Osteoblast (primary cell): ENCODE results near the gene NQO2. TPM values are rescaled to one million over a fixed set of nuclear protein-coding genes. Genes with fewer than 3 reads are reported as not detected.

Experiments used
- DNase-seq: peaks from one replicate; pipeline ENCODE4 v3.0.0; 2011; ENCODE audit warnings: low spot score, mixed read lengths; ENCODE audit not compliant: insufficient read length; ENCODE audit errors: missing footprints
- H2AFZ ChIP-seq: 2 replicates; pipeline ENCODE4 v1.6.0; 2011; ENCODE audit warnings: mild to moderate bottlenecking, low read length
- H3K27ac ChIP-seq: 2 replicates; pipeline ENCODE4 v1.5.1; 2011; ENCODE audit warnings: mild to moderate bottlenecking, low read depth, low read length, moderate library complexity
- H3K27me3 ChIP-seq: 2 replicates; pipeline ENCODE4 v1.6.0; 2012; ENCODE audit warnings: mild to moderate bottlenecking, control low read depth, inconsistent platforms, low read length, moderate library complexity; ENCODE audit not compliant: insufficient read depth
- H3K36me3 ChIP-seq: 2 replicates; pipeline ENCODE4 v1.5.1; 2011; ENCODE audit warnings: mild to moderate bottlenecking, low read length, control low read depth, moderate library complexity; ENCODE audit not compliant: insufficient read depth
- H3K4me1 ChIP-seq: 2 replicates; pipeline ENCODE4 v1.5.1; 2011; ENCODE audit warnings: mild to moderate bottlenecking, low read length, control low read depth, moderate library complexity; ENCODE audit not compliant: insufficient read depth
- H3K4me2 ChIP-seq: 2 replicates; pipeline ENCODE4 v1.6.0; 2011; ENCODE audit warnings: mild to moderate bottlenecking, low read length; ENCODE audit not compliant: insufficient read depth
- H3K4me3 ChIP-seq: fragments of 200-600 bp; sonication (generic); 3 replicates; pipeline ENCODE4 v1.5.1; 2012; ENCODE audit warnings: mild to moderate bottlenecking, low read length, inconsistent platforms; ENCODE audit not compliant: insufficient read depth
- H3K79me2 ChIP-seq: 2 replicates; pipeline ENCODE4 v1.6.0; 2012; ENCODE audit warnings: mild to moderate bottlenecking, low read length, control low read depth, inconsistent platforms; ENCODE audit not compliant: insufficient read depth
- H3K9me3 ChIP-seq: 2 replicates; pipeline ENCODE4 v1.5.1; 2011; ENCODE audit warnings: low read depth, low read length, control low read depth
- H4K20me1 ChIP-seq: 2 replicates; pipeline ENCODE4 v1.6.0; 2012; ENCODE audit warnings: mild to moderate bottlenecking, low read length, control low read depth; ENCODE audit not compliant: insufficient read depth
- CTCF ChIP-seq: IDR thresholded peaks from 2 replicates; pipeline ENCODE4 v1.5.1; 2011; ENCODE audit warnings: mild to moderate bottlenecking, low read depth, low read length, moderate library complexity; ENCODE audit errors: extremely low read depth
- total RNA-seq: library from RNA; depleted of rRNA; stranded (reverse); fragments of >200 nt; gene quantifications from 2 replicates; pipeline ENCODE4 v1.2.3, GENCODE V29; 2012

Gene NQO2, protein sequence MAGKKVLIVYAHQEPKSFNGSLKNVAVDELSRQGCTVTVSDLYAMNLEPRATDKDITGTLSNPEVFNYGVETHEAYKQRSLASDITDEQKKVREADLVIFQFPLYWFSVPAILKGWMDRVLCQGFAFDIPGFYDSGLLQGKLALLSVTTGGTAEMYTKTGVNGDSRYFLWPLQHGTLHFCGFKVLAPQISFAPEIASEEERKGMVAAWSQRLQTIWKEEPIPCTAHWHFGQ
- total RNA-seq = 19.7 and 45.2 TPM in 2 replicates

GRCh38 chr6:2999618-3000557 lies at the start of gene NQO2:
Gene NQO2 (plus strand): TSS chr6:2999894. CDS start chr6:3006553, 6,659 bp downstream.
- no peaks in the 10 kb centered on the region for H3K79me2 ChIP-seq
- peak; percentile 98 for DNase-seq
- peak within 1 kb of the TSS; percentile 94 for H3K4me3 ChIP-seq
- no peaks in the 10 kb centered on the region for H4K20me1 ChIP-seq
- H3K27me3 ChIP-seq = no peaks in the 10 kb centered on the region
- peaks cover under 1% of the 10 kb centered on the region for H3K36me3 ChIP-seq
- H3K4me1 ChIP-seq = peaks cover 13% of the 10 kb centered on the region
- H3K27ac ChIP-seq = peak within 1 kb of the TSS; percentile 76
- peak within 1 kb of the TSS; percentile 98 for H3K4me2 ChIP-seq
- H3K9me3 ChIP-seq = no peaks in the 10 kb centered on the region
- TF ChIP-seq CTCF = no peak
- H2AFZ ChIP-seq = peak within 1 kb of the TSS; percentile 98

GRCh38 chr6:2950713-2951112 lies 49.0 kb upstream of the NQO2 start:
- Histone ChIP-seq H3K4me3 (no peak overlapping the region), H3K27me3 (no peaks in the 10 kb centered on the region), H3K9me3 (no peaks in the 10 kb centered on the region), H3K27ac (no peak overlapping the region), H3K36me3 (peaks cover 37% of the 10 kb centered on the region), H3K4me1 (peaks cover 7% of the 10 kb centered on the region), H3K79me2 (peaks cover 12% of the 10 kb centered on the region), H2AFZ (no peak overlapping the region), H4K20me1 (no peaks in the 10 kb centered on the region), H3K4me2 (no peak overlapping the region)
- TF ChIP-seq CTCF = no peak
- DNase-seq = no peak

GRCh38 chr6:2951728-2952127 lies 48.0 kb upstream of the NQO2 start:
- H3K27me3 ChIP-seq = no peaks in the 10 kb centered on the region
- H3K27ac ChIP-seq = peak overlapping the region; percentile 1
- no peaks in the 10 kb centered on the region for H3K9me3 ChIP-seq
- H2AFZ ChIP-seq = no peak overlapping the region
- DNase-seq = no peak
- H3K4me1 ChIP-seq = peaks cover 7% of the 10 kb centered on the region
- TF ChIP-seq CTCF = no peak
- peaks cover 42% of the 10 kb centered on the region for H3K36me3 ChIP-seq
- no peaks in the 10 kb centered on the region for H4K20me1 ChIP-seq
- peaks cover 18% of the 10 kb centered on the region for H3K79me2 ChIP-seq
- no peak overlapping the region for H3K4me3 ChIP-seq
- no peak overlapping the region for H3K4me2 ChIP-seq
